PFSK-1 (cell line): Measurements from ENCODE around the gene GARIN1A.

Experiments
- POLR2AphosphoS5 ChIP-seq: IDR thresholded peaks from 2 replicates; pipeline ENCODE4 v1.6.1; 2012; ENCODE audit warnings: low read depth, mild to moderate bottlenecking, control low read depth, low read length, moderate library complexity
- SIN3A ChIP-seq: IDR thresholded peaks from 2 replicates; pipeline ENCODE4 v1.6.1; 2012; ENCODE audit warnings: mild to moderate bottlenecking, low read length, moderate library complexity, borderline replicate concordance; ENCODE audit not compliant: insufficient read depth
- TAF1 ChIP-seq: IDR thresholded peaks from 2 replicates; pipeline ENCODE4 v1.6.1; 2012; ENCODE audit warnings: low read length, control low read depth, borderline replicate concordance; ENCODE audit not compliant: insufficient read depth
- TF ChIP-seq, protein P1 (sequence below), 2 experiments: IDR thresholded peaks; 2 replicates each; pipeline versions ENCODE4 v1.6.1 to v1.8.0; 2011 to 2012; ENCODE audit warnings: low read depth in 2 of 2, low read length in 2 of 2, control low read depth in 1 of 2, inconsistent platforms in 1 of 2, mild to moderate bottlenecking in 1 of 2, moderate library complexity in 1 of 2; ENCODE audit not compliant: insufficient read depth in 1 of 2

GRCh38 chr7:128708824-128709223 lies 36.7 kb downstream of the GARIN1A start:
- TF ChIP-seq, protein P1, sequence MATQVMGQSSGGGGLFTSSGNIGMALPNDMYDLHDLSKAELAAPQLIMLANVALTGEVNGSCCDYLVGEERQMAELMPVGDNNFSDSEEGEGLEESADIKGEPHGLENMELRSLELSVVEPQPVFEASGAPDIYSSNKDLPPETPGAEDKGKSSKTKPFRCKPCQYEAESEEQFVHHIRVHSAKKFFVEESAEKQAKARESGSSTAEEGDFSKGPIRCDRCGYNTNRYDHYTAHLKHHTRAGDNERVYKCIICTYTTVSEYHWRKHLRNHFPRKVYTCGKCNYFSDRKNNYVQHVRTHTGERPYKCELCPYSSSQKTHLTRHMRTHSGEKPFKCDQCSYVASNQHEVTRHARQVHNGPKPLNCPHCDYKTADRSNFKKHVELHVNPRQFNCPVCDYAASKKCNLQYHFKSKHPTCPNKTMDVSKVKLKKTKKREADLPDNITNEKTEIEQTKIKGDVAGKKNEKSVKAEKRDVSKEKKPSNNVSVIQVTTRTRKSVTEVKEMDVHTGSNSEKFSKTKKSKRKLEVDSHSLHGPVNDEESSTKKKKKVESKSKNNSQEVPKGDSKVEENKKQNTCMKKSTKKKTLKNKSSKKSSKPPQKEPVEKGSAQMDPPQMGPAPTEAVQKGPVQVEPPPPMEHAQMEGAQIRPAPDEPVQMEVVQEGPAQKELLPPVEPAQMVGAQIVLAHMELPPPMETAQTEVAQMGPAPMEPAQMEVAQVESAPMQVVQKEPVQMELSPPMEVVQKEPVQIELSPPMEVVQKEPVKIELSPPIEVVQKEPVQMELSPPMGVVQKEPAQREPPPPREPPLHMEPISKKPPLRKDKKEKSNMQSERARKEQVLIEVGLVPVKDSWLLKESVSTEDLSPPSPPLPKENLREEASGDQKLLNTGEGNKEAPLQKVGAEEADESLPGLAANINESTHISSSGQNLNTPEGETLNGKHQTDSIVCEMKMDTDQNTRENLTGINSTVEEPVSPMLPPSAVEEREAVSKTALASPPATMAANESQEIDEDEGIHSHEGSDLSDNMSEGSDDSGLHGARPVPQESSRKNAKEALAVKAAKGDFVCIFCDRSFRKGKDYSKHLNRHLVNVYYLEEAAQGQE (IDR thresholded peaks at IDR 0.05; ENCODE audit: insufficient read depth in 1 of 2, low read depth in 2 of 2, low read length in 2 of 2): no peak
- TF ChIP-seq POLR2AphosphoS5 (no peak), SIN3A (no peak), TAF1 (no peak)
